Right hindlimb (tissue), 1 donor: Measurements from ENCODE around the gene DIAPH3.
A peak's percentile ranks its signal among the peaks of the same experiment; 100 is the strongest.

Experiments
- DNase-seq: peaks from one replicate; pipeline ENCODE4 v3.0.0-alpha.2; 2018

DIAPH3 gene

DNA sequence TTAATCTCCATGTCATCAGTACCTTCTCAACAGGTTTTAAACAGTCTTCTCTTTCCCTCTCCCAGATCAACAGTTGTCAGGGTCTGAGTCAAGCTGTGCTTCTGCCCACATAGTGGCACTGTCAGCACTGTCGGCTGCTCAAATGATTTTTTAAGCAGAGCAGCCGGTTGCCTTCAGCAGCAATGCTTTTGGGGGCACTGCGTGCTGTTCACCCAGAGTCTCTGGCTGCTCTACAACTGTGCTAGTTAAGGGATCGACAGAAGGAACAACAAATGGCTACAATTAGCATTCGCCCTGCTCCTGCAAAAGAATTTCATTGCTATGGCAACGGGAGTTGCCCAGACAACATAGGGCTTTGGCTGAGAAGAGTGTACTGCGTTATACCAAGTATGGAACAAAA is 412.9 kb downstream of the DIAPH3 start:
- peak; percentile 69 for DNase-seq

DNA sequence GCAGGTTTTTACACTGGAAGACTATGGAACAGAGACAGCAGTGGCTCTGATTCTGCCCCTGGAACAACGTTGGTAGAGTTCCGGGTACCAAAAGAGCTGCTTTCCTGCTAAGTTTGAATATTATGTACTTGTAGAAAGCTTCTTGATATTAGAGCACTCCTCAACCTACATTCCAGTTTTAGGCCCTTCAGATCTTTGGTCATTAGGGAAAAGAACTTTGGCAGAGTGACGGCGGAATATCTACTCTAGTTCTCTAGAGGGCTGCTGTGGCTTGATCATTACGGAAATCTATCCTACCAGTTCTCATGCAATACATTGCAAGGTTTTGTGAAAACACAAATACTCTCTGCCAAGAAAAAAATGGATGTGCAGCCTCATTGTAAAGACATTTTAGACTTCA is 415.7 kb downstream of the DIAPH3 start:
- DNase-seq = no peak

DNA sequence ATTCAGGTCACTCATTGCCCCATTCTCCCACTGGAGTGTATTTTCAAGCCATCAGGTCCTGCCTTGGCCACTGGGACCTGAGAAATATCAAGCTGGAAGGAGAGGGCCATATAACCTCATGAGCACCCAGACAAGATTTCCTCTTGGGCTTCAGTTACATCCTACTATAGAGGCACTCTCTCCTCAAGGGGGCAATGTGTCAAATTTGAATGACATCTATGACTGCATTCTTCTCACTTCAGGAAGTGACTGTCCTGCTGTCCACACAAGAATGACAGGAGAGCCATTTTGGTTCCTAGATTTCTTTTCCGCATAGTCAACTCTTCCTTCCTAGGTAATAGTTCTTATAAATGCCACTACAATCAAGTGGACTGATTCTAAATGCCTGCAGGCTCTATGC is 416.2 kb downstream of the DIAPH3 start:
- no peak for DNase-seq

DNA sequence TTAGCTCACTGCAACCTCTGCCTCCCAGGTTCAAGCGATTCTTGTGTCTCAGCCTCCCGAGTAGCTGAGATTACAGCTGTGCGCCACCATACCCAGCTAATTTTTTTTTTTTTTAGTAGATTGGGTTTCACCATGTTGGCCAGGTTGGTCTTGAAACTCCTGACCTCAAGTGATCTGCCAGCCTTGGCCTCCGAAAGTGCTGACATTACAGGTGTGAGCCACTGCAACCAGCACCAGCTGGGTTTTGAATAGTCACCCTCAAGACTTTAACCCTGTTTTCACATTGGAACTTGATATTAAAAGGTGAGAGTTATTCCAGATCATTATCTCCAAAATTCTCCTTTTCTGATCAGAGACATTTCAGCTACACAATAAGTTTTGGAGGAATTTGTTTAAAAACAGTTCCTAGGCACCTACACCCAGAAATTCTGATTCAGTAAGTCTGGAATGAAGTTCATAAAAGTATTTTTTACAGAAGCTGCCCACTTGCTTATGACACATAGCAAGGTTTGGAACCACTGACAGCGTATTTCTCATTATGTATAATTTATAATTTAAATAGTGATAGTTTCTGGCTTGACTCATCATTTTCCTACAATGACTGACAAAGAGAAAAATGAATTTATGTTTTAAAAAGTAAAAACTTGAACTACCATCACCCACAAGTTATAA is 417.3 kb downstream of the DIAPH3 start:
- DNase-seq = no peak

DNA sequence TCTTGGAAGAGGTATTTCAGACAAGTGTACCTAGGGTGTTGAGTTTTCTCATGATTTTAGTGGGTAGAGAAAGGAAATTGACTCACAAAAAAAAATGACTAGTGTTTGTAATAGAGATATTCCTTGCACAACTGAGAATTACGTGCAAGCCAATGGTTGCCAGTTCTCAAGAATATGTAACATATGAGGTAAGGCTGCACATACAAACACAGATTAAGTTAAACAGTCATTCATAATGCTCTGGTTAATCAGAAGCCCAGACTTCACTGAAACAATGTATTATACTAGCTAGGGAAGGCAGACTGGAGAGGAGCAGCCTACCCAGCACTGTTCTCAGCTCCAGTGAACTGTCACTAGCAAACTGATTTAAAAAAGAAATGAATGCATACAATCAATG is 418.3 kb downstream of the DIAPH3 start:
- no peak for DNase-seq

DNA sequence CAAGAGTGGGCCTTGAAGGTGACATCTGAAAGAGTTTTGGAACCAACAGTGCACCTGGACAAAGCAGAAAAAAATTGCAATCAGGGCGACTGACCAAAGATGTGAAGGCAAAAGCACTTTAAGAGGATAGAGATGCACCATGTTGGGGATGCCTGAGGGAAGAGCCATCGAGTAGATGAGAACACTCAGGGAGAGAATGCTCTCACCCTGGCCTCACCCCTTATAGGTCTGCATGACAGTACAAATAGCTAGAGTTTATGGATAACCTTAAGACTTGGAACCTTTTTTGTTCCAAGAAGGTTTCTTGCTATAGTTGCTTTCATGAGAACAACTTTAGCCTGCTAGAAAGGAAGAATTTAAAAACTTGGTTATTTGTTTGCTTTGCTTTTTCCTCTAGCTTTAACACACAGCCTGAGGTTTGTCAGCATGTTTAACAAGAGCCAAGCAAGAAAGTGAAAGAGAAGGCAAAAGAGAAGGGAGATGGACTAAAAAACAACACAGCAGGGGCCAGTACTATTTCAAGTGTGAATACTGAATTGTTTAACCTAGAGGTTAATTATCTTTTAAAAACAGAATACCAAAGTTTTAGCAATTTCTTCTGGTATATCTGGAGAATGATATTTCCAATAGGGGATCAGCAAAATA is 418.9 kb downstream of the DIAPH3 start:
- no peak for DNase-seq

DNA sequence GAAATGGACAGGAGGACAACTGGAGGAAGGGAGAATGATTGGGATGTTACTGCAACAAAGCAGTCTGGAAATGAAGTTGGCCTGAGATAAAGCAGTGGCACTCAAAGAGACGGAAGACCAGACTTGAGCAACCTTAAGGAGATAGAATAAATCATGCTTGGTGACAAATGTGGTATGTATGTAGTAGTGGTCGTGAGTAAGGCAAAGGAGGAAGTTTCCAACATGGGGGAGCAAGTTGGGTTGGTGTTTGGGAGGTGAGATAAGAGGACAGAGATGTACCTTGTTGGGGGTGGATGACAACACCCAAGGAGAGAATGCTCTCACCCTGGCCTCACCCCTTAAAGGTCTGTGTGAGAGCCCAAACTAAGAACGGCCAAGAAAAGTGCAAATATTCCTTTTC is 420.5 kb downstream of the DIAPH3 start:
- no peak for DNase-seq

DNA sequence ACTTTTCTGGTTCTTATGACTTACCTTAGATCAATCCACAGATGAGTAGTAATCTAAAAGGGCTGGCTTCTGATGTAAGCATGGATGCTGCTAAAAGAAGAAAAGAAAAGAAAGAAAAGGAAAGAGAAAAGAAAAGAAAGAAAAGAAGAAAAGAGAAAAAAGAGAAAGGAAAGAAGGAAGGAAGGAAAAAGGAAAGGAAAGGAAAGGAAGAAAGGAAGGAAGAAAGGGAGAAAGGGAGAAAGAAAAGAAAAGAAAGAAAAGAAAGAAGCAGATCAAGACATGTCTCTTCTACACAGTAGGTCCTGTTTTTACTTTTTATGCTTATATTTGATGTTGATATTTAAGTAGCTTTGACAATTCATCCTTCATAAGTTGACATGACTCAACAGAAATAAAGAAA is 421.3 kb downstream of the DIAPH3 start:
- DNase-seq = no peak

DNA sequence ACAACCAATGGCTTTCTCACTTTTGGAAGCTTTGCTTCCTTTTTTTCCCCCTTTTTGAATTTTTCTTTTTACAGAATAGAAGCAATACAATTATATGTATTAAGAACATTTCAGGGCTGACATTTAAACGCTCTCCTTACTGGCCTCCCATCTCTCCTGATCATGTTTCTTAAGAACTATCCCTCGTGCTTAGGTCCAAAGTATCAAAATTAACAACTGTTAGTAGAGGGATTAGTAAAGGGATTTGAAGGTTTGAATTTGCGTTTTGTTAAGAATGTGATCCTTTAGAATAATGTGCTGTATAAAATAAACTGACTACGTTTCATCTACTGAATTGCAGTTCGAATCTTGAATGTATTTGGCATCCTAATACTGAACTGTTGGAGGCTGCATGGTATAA is 424.8 kb downstream of the DIAPH3 start:
- DNase-seq = no peak

DNA sequence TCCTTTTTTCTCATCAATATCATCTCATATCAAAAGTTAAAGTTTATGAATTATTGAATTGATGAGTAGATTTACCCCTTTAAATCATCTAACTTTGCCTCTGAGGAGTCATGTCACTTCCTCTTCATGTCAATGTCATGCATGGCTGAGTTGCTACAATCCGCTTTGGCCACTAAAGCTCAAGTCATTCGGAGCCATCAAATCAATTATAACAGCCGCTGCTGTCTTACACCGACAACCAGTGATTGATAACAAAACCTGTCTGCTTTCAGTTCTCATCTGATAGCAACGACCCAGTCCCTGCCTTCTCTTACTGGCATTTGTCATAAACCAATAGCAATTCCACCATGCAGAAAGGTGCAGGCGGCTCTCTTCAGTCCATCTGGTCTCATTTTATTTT is 429.3 kb downstream of the DIAPH3 start:
- no peak for DNase-seq

DNA sequence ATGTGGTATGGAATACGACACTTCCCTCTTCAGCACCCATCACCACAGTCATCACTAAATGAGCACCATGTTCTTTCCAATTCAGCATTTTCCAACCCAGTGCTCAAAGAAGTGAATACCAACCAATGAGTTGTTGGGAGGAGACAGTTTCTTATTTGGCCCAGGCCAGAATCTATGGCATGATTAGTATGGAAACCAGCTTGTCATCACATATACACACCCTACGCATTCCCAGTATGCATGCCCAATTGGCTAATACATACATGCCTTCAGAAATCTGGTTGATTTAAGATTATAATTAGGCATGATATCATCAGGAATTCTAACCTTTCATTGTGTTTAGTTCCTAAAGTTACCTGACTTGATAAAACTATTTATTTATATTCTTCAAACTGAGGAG is 430.0 kb downstream of the DIAPH3 start:
- DNase-seq = no peak

DNA sequence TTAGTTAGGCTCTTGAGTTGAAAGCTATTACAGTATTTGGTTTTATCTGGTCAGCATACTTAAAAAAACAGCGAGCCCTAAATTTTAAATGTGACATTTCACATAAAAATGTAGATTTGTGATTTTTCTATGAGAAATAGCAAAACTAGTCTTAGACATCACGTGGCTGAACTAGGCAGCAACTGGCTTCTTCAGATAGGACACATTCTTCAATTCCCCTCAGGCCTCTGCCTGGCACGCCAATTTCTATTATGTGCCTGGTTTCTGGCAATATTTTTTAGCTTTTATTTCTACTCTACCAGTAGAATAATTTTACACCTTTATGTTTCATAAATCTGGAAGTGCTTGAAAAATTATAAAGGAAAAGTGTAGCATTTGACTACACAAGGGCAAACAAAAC is 433.7 kb downstream of the DIAPH3 start:
- DNase-seq = no peak

DNA sequence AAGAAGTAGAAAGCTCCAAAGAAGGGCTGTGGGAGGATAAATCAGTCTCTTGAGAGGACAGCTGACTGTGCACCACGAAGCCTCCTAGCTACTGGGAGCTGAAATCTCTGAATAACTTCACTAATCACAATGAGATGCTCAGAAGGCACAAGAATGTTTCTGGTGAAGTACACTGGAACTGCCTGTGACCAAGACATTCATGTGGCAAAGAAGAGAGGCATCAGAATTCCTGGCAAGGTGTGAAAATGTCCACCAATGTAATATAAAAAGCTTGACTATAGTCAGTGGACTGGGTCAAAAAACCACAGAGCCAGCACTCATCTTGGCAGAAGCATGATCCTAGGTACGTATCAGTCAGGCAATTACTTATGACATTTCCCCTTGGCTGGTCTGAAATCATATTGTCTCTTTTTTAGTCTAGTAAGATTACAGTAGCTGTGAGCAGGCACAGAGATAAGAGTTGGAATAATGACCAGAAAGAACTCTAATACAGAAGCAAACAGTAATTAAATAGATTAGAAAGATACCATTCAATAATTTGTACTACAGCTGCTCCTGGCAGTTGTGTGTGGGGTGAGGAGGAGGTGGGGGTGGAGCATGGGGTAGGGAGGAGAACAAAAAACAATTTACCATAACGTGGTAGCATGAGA is 434.7 kb downstream of the DIAPH3 start:
- no peak for DNase-seq

DNA sequence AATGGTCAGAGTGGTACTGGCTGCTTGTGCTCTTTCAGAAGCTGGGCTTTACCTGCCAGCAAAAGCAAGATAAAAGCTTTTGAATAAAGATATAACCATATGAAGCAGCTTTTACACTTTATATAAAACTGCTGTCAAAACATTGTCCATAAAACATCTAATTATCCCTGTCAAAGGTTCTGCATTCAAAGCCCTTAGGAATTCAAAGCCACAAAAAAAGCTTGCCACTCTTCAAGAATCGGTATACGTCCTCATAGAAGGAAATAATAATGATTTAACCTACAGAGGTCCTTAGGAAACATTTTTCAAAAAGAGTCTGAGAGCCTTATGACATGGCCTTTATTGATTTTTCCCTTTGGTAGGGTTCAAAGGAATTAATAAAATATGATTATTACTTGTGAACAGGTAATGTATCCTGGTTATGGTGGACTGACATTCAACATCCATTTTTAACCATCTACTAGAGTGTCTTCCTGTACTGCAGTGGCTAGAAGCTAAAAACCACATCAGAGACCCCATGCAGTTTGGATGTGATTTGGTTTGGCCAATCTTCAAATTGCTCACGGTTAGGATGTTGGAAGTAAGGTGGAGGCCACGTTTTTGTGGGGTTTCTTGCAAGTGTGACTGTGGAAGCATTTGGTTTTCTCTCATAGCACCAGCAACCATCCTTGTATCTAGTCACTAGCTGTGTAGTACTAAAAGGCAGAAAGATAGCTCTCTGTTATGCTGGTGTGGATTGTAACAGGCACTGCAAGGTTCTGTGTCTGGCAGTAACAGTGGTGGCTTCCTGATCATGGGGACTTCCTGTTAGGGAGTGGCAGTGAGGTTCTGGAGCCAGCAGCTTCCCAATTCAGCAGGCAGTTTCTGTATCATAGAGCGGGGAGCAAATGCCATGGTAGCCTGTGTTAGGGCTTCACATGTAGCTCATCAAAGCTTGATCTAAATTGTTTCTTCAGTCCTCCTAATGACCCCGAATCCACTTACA is 441.5 kb downstream of the DIAPH3 start:
- DNase-seq = no peak

DNA sequence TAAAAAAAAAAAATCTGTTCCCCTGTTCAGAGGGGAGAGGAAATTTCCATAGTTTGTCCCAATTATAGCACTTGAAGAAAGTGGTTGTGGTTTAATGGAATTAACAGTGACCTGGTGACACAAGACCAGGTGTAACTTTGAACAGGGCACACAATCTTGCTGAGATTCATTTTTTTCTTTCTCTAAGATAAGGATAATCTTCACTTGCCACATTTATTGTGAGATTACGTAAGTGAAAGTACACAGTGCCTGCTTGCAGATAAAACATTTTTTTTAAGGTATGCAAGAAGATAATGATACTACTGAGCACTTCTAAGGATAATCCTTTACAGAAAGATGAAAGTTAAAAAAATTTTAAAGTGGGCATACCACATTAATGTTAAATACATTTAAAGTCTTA is 448.1 kb downstream of the DIAPH3 start:
- DNase-seq = no peak

DNA sequence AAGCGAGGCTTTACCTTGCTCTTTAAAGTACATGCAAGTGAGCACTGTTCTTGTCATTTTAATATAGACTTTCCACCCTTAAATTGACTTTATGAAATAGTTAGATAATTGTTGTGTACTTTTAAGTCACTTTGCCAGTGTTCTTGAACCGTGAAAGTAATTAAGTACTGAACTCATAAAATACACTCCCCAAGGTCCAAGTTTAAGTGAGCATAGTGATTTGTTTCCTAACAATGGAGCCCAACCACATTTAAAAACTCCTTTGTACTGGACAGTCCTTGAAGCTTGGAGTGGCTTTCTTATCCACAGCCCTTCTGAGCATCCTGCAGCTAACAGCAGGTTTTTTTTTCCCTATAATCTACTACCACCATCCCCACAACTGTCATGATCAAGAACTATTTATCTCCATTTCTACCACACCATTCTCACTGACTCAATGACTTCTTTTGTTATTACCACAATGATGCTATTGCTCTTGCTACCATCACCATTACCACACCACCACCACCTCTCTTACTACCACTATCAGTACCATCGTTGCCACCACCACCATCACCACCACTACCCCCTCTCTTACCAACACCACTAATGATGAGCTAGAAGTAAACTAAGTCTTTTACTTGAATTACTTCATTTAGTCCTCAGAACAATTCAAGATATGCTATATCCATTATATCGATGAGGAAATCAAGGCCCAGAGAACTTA is 452.6 kb downstream of the DIAPH3 start:
- DNase-seq = no peak

DNA sequence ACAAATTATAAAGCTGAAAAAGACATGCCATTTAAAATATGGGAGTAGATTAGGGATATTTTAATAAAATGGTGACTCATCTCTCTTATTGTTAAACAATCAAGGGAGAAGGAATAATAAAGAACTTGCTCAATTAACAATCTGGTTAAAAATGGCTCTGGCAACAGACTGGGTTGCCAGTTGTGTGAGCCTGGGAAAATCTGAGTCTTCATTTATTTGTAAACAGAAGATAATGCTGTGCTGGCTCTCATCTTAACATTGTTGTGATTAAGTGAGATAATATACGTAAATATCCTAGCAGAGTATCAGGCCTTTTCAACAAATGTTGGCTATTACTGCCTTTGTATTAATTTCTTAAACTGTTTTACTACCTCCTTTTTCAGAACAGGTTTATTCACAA is 453.3 kb downstream of the DIAPH3 start:
- DNase-seq = no peak

DNA sequence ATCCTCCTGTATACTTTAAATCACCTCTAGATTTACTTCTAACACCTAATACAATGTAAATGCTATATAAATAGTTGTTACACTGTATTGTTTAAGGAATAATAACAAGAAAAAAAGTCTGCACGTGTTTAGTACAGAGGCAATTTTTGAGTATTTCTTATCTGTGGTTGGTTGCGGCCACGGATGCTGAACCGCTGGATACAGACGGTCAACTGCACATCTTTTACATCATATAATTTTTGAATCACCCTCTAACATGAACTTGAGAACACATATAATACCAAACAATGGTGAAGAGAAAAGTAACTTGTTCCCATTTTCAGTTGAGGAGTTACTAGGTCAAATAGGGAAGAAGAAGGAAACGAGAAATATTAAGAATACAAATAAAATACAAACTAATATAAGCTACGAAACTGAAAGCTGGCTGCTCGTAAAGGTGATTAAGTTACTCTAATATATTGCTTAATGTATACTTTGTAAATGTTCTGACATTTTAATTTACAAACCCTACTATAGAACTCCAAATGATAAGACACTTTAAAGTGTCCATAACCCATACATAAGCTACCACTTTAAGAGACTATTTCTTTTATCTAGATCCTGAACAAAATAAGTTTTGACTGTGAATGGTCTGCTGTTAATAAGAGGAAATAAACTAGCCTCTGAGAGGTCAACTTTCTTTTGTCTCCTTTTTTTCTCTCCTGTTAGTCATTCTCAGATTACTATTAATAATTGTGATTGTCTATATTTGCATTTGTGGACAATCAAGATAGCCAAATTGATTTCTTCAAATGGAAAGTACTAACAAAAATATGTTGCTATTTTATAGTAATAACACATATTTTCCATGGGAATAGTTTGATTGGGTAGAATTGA is 457.4 kb downstream of the DIAPH3 start:
- no peak for DNase-seq

DNA sequence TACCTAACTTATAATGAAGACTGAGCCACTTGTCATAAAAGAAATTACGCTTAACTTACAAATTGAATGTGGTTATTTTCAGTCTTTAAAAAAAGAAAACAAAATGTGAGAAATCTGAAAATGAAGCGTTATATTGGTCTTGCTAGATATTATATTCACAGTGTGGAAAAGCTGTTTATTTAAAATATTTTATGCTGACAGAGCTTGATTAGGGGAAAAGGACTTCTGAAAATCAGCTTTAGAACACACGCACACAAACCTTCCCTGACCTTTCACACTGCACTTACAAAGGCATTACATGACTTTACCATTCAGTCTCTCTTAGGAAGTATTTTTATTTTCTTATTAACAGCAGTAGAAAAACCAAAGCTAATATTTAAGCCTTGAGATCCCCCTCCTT is 461.5 kb downstream of the DIAPH3 start:
- no peak for DNase-seq

DNA sequence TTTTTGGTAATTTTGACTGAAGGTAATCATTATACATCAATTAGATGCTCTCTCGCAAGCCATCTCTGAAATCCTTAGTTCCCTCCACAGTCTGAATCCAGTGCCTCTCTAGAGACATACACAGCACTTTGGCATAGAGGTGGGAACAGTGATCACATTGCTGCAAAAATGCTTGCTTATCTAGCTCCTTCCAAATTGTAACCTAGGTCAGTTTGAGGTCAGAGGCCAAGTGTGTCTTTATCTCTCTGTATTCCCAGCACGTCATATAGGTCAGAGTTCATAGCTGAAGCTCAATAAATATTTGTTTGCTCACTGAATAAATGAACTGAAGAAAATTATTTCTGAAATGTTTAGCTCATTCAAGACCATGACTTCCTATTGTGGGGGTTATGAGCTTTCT is 462.5 kb downstream of the DIAPH3 start:
- DNase-seq = no peak

DNA sequence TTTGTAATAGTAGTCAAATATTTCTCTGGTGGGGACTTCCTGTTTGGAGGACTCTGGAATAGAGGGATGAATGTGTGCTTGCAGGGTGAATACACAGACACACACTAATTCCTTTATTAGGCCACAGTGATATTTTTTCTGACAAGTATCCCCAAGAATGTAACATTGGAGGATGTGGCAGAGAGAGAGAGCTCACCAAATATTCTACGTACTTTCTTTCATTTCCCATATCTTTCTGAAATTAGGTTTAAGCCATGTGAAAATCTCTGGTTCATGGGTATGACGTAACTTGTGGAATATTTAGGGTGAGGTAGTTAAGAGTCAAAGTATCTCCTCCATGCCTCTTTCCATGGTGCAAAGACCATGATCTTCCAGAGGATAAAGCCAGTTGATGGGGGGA is 463.4 kb downstream of the DIAPH3 start:
- DNase-seq = no peak

DNA sequence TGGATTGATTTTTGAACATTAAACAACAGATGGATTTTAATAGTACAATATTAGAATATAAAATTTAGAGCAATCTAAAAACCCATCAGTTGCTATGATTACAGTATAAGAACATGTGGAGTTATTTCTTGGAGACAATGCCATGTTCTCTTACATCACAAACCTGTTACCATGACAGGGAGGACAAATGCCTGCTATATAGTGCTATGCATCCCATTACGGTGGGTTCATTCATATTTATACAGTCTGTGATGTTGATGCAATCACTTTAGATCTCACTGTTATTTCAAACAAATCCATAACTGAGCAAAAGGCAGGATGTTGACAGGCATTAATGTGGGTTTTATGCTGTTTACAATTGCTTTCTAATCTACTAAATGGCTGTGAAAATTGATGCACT is 467.5 kb downstream of the DIAPH3 start:
- DNase-seq = no peak
